NCI-H2196 treated with DMSO at 0.1 percent for 48 hours (cell line): ENCODE measurements around the gene ANKS4B.
"Not testable (repeated sequence)": the region's sequence is repeated elsewhere in the genome, so short reads cannot be mapped to it uniquely, and the experiment has no call there.

Experiments used
- DNase-seq: peaks from one replicate; lab custom pipeline; 2025; ENCODE audit not compliant: unreplicated experiment; lab: John Stamatoyannopoulos, UW

The ANKS4B gene

DNA sequence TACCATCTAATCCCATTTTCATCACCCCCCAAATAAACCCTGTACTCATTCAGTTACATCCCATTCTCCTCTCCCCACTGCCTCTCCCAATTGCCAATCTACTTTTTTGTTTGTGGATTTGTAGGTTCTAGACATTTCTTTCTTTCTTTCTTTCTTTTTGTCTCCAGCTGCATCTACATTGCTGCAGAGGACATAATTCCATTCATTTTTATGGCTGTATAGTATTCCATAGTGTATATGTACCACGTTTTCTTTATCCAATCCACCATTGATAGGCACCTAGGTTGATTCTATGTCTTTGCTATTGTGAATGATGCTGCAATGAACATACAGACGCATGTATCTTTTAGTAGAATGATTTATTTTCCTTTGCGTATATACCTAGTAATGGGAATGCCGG lies 50.9 kb downstream of the ANKS4B start:
- no peak for DNase-seq

DNA sequence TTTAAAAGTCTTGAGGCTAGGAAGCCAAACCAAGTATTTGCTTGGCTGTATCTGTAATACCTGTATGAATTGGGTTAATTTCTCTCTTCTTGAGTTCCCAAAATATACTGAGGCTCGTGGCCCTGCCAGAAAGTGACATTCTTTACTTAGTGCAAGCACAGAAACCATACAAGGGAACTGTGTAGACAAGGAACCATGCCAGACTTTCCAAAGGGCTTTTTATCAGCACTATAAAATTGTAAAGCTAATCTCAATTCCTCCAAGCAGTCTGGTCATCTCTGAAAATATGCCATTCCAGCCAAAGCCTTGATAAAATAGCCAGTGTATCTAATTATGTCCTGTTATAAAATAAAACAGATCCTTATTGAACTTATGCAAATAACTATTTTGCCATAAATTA lies 51.8 kb downstream of the ANKS4B start:
- no peak for DNase-seq

DNA sequence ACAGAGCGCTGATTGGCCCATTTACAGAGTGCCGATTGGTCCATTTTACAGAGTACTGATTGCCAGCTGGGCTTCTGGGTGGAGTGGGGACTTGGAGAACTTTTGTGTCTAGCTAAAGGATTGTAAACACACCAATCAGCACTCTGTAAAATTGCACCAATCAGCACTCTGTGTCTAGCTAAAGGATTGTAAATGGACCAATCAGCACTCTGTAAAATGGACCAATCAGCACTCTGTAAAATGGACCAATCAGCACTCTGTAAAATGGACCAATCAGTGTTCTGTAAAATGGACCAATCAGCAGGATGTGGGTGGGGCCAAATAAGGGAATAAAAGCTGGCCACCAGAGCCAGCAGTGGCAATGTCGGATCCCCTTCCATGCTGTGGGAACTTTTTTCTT lies 56.3 kb downstream of the ANKS4B start:
- not testable (repeated sequence) for DNase-seq

- DNase-seq = peak; percentile 96
Measured at GRCh38 chr16:21300309-21301167, 67.0 kb downstream of the ANKS4B start.

DNA sequence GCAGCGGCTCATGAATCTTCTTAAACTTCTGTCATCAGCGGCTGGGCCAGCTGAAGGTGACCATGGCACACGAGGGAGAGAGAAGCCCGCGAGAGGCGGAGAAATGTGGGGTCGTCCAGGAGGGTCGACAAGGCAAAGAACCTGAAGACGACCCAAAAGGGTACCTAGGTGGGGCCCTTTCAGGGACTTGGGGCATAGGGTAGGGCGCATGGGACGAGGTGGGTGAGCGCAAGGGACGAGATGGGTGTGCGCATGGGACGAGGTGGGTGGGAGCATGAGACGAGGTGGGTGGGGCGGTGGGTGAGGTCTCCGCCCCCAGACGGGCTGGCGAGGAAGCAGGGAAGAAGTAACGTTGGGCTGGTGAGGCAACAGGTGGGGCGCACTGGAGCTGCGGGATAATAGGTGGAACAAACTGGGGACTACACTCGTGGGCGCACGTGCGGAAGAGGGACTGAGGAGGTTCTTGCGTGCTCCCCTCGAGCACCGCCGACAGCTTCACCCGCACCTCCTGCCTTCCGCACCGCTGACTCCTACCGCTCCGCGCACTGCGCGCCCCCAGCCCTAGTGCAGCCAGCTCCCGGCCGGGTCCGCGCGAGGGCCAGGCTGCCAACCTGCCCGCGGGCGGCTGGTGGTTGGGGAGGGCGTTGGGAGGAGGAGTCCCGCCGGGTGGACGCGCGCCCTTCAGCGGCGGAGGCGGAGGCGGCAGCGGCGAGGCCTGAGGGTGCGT lies 67.8 kb downstream of the ANKS4B start:
- peak; percentile 66 for DNase-seq

- no peak for DNase-seq
Measured at GRCh38 chr16:21301895-21302291, 68.4 kb downstream of the ANKS4B start.

GRCh38 chr16:21302454-21302853 lies 69.0 kb downstream of the ANKS4B start:
- no peak for DNase-seq

DNA sequence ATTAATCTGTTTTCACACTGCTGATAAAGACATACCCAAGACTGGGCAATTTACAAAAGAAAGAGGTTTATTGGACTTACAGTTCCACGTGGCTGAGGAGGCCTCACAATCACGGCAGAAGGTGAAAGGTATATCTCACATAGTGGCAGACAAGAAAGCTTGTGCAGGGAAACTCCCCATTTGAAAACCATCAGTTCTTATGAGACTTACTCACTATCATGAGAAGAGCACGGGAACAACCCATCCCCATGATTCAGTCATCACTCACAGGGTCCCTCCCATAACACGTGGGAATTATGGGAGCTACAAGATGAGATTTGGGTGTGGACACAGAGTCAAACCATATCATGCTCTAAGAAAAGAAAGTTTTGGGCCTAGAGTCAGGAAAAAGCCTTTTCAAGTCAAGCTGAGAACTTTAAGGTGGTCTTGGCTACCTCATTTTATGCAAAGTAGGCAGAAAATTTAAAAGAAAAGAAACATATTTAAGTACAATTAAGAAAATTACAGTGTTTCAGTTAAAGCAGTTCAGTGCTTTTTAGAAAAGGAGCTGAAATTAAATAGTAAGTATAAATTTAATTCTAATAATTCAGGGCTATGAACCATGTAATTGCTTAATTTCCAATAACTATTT lies 69.5 kb downstream of the ANKS4B start:
- no peak for DNase-seq
